HFFc6 (cell line): ENCODE measurements around the gene SLC49A4. TPM values are rescaled to one million over a fixed set of nuclear protein-coding genes. Genes with fewer than 3 reads are reported as not detected.
A peak's percentile ranks its signal among the peaks of the same experiment; 100 is the strongest.

Experiments
- DNase-seq: peaks from one replicate; pipeline ENCODE4 v3.0.0-alpha.2; 2018
- H3K27ac Mint-ChIP-seq: 2 replicates; pipeline ENCODE4 v1.8.0; 2020; ENCODE audit warnings: mild to moderate bottlenecking, mixed read lengths
- H3K27me3 Mint-ChIP-seq: 2 replicates; pipeline ENCODE4 v1.8.0; 2021; ENCODE audit warnings: mild to moderate bottlenecking, moderate library complexity, mixed read lengths; ENCODE audit not compliant: insufficient read depth
- H3K36me3 Mint-ChIP-seq: 2 replicates; pipeline ENCODE4 v1.8.0; 2021; ENCODE audit warnings: low read depth, mixed read lengths
- H3K4me1 Mint-ChIP-seq: 2 replicates; pipeline ENCODE4 v1.8.0; 2020; ENCODE audit warnings: low read depth, mixed read lengths
- H3K4me3 Mint-ChIP-seq: 2 replicates; pipeline ENCODE4 v1.8.0; 2020; ENCODE audit warnings: mild to moderate bottlenecking, moderate library complexity, mixed read lengths
- H3K9me3 Mint-ChIP-seq: 2 replicates; pipeline ENCODE4 v1.8.0; 2020; ENCODE audit warnings: mild to moderate bottlenecking, mixed read lengths
- total RNA-seq, 6 experiments: library from RNA; stranded (reverse); fragmentation: NEBNext Ultra II Directional; extraction: Animal tissue kit (Norgen Biotek cat#: 25700); gene quantifications; 2 replicates in 1 of 6; 3 replicates in 5 of 6; pipeline ENCODE4 v1.2.3, GENCODE V29; 2021
- TF ChIP-seq, protein P1 (sequence below): fragments of 200-600 bp; sonication (generic); IDR thresholded peaks from 2 replicates; pipeline ENCODE4 v1.5.0; 2021; ENCODE audit warnings: antibody characterized with exemption, mild to moderate bottlenecking

The SLC49A4 gene
- total RNA-seq, 6 experiments from 2014 or later = 10.2 to 10.8 (median 10.7) TPM

DNA sequence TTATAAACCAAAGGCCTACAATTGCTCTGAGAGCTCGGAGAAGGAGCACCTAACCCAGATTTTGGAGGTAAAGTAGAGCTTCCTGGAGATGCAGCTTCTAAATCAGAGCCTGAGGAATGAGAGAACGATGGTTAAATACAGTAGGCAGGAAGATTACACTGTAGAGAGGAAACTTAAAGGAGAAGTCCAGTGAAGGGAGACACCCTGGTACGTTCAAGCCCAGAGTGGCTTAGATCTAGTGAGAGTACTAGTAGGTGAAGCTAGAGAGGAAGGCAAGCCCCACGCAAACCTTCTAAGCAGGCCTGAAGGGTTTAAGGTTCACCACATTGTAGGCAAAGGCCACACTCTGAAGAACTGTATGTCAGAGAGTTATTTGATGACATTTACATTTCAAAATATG, 33.4 kb downstream of the SLC49A4 start:
- Mint-ChIP-seq H3K36me3 (peaks cover 4% of the 10 kb centered on the region; the same call in 1 of the 2 replicates), H3K27ac (no peak overlapping the region), H3K4me1 (peaks cover 16% of the 10 kb centered on the region), H3K9me3 (no peaks in the 10 kb centered on the region), H3K27me3 (no peaks in the 10 kb centered on the region; the same call in 1 of the 2 replicates), H3K4me3 (no peak overlapping the region)
- TF ChIP-seq, protein P1, sequence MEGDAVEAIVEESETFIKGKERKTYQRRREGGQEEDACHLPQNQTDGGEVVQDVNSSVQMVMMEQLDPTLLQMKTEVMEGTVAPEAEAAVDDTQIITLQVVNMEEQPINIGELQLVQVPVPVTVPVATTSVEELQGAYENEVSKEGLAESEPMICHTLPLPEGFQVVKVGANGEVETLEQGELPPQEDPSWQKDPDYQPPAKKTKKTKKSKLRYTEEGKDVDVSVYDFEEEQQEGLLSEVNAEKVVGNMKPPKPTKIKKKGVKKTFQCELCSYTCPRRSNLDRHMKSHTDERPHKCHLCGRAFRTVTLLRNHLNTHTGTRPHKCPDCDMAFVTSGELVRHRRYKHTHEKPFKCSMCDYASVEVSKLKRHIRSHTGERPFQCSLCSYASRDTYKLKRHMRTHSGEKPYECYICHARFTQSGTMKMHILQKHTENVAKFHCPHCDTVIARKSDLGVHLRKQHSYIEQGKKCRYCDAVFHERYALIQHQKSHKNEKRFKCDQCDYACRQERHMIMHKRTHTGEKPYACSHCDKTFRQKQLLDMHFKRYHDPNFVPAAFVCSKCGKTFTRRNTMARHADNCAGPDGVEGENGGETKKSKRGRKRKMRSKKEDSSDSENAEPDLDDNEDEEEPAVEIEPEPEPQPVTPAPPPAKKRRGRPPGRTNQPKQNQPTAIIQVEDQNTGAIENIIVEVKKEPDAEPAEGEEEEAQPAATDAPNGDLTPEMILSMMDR = no peak
- DNase-seq = no peak

DNA sequence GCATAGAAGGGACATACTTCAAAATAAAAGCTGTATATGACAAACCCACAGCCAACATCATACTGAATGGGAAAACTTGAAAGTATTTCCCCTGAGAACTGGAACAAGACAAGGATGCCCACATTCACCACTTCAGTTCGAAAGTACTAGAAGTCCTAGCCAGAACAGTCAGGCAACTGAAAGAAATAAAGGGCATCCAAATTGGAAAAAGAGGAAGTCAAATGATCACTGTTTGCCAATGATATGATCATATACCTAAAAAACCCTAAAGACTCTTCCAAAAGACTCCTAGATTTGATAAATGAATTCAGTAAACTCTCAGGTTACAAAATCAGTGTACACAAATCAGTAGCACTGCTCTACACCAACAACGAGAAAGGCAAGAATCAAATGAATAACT, 40.7 kb downstream of the SLC49A4 start:
- H3K27ac Mint-ChIP-seq = no peak overlapping the region
- H3K36me3 Mint-ChIP-seq = peaks cover 7% of the 10 kb centered on the region
- H3K9me3 Mint-ChIP-seq = no peaks in the 10 kb centered on the region
- TF ChIP-seq, protein P1 = no peak
- peaks cover 7% of the 10 kb centered on the region; the same call in 1 of the 2 replicates for H3K4me1 Mint-ChIP-seq
- no peak for DNase-seq
- no peaks in the 10 kb centered on the region; the same call in 1 of the 2 replicates for H3K27me3 Mint-ChIP-seq
- no peak overlapping the region for H3K4me3 Mint-ChIP-seq

DNA sequence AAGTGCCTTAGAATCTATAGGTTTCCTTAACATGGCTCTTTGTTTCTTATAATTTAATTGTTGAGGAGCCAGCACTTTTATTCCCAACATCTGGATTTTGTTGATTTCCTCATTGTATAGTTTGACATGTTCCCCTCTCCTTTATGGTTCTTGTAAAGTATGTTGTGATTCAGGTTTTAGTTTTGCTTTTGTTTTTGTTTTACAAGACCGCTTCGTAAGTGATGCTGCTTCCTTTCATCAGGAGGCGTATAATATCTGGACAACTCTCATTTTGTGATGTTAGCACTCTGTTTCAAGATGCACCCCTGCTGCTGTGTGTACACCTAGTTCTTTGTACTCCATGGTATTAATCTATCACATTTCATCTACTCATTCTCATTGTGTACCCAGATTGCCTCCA, 48.7 kb downstream of the SLC49A4 start:
- Mint-ChIP-seq H3K27me3 (no peaks in the 10 kb centered on the region), H3K36me3 (peaks cover under 1% of the 10 kb centered on the region), H3K4me3 (no peak overlapping the region; the same call in 1 of the 2 replicates), H3K9me3 (no peaks in the 10 kb centered on the region), H3K4me1 (peaks cover 12% of the 10 kb centered on the region; the same call in 1 of the 2 replicates), H3K27ac (no peak overlapping the region)
- DNase-seq = no peak
- TF ChIP-seq, protein P1 = no peak

DNA sequence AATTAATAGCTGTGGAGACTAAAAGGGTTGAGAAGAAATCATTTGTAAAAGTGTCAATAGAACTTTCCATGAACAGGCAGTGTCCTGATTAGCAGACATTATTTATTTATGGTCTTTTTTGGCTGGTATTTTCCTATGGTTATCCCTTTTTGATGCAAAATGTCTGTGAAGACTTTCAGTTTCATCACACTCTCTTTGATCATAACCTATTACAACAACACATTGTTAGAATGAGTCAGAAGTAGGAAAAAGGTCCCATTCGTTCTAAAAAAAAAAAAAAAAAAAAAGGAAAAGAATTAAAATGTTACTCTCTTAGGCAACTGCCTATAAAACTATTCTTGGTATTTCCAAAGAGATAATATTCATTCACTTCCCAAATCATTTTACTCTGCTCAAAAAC, 62.1 kb downstream of the SLC49A4 start:
- no peak overlapping the region for H3K27ac Mint-ChIP-seq
- TF ChIP-seq, protein P1 = no peak
- H3K36me3 Mint-ChIP-seq = no peaks in the 10 kb centered on the region
- DNase-seq = no peak
- H3K9me3 Mint-ChIP-seq = no peaks in the 10 kb centered on the region
- H3K4me3 Mint-ChIP-seq = no peak overlapping the region
- H3K27me3 Mint-ChIP-seq = no peaks in the 10 kb centered on the region
- peaks cover 24% of the 10 kb centered on the region for H3K4me1 Mint-ChIP-seq

DNA sequence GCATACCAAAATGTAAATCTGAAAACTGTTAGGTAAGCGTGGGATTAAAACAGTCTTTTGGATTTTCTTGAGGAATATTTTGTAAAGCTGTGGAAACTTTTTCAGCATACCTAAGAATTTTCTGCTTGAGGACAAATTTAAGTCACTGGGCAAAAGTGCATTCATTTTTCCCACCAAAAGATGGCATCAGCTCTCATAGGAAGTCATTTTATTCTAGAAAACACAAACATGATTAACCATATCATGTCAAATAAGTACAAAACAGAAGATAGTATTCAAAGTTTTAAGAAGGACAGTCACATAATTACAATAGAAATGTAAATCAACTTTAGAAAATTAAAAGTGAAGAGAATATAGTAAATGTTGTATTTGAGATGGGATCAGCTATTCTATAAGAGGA, 63.5 kb downstream of the SLC49A4 start:
- peaks cover 24% of the 10 kb centered on the region for H3K4me1 Mint-ChIP-seq
- H3K9me3 Mint-ChIP-seq = no peaks in the 10 kb centered on the region
- no peaks in the 10 kb centered on the region for H3K27me3 Mint-ChIP-seq
- H3K36me3 Mint-ChIP-seq = no peaks in the 10 kb centered on the region
- TF ChIP-seq, protein P1 = peak; percentile 70
- no peak overlapping the region for H3K4me3 Mint-ChIP-seq
- H3K27ac Mint-ChIP-seq = no peak overlapping the region
- DNase-seq = peak; percentile 30
